GM12864 (cell line): ENCODE results near the gene CCND3.

Experiments
- DNase-seq: peaks from one replicate; pipeline ENCODE4 v3.0.0-alpha.2; 2011; ENCODE audit warnings: low read depth
- H3K4me3 ChIP-seq: 2 replicates; pipeline ENCODE4 v1.5.1; 2011; ENCODE audit warnings: mild to moderate bottlenecking, low read depth, low read length, control low read depth
- TF ChIP-seq, protein P1 (sequence below): IDR thresholded peaks from 2 replicates; pipeline ENCODE4 v1.5.1; 2011; ENCODE audit warnings: low read depth, mild to moderate bottlenecking, moderate library complexity, low read length, control low read depth, inconsistent platforms; ENCODE audit errors: missing control alignments

Gene CCND3

DNA sequence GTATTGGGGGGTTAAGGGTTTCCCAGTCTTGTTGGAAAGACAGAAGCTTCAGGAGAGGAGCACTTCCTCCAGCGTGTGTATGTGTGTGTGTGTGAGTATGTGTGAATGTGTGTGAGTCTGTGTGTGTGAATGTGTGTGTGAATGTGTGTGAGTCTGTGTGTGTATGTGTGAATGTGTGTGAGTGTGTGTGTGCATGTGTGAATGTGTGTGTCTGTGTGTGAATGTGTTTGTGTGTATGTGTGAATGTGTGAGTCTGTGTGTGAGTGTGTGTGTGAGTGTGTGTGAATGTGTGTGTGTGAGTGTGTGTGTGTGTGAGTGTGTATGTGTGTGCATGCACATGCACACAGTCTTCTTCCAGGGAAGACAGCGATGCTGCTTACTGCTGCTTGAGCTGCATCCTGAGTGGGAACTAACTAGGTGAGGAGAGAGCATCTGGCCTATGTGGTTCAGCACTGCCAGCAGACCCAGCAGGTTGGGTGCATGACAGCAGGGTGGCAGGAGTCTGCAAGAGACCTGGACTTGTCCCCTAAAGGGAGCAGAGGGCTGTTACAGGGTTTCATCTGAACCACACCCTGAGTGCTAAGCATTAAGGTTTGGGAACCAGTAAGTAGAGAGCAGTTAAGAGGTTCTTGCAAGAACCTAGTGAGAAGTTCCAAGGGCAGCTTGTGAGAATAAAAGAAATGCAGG lies 22.7 kb upstream of the CCND3 start:
- H3K4me3 ChIP-seq: no peak overlapping the region

DNA sequence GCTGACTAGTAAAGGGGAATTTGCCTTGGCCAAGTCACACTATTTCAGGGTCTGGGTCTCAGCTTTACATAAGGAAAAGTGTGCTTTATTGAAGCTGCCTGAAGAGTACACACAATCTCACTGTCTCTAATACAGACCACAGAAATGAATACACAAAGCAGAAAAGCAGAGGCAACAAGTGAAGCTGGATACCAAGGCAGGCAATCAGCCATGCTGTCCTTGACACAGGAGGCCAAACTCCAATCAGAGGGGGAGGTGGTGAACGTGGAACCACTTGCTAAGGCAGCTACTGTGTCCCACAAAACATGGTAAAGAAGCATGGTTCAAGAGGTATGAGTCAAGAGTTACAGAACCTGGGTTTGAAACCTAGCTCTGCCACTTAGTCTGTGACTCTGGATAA lies 21.8 kb upstream of the CCND3 start:
- no peak for DNase-seq

More for the DNA sequence above, 22.7 kb upstream of the CCND3 start:
- TF ChIP-seq, protein P1, sequence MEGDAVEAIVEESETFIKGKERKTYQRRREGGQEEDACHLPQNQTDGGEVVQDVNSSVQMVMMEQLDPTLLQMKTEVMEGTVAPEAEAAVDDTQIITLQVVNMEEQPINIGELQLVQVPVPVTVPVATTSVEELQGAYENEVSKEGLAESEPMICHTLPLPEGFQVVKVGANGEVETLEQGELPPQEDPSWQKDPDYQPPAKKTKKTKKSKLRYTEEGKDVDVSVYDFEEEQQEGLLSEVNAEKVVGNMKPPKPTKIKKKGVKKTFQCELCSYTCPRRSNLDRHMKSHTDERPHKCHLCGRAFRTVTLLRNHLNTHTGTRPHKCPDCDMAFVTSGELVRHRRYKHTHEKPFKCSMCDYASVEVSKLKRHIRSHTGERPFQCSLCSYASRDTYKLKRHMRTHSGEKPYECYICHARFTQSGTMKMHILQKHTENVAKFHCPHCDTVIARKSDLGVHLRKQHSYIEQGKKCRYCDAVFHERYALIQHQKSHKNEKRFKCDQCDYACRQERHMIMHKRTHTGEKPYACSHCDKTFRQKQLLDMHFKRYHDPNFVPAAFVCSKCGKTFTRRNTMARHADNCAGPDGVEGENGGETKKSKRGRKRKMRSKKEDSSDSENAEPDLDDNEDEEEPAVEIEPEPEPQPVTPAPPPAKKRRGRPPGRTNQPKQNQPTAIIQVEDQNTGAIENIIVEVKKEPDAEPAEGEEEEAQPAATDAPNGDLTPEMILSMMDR: no peak
- DNase-seq: no peak

DNA sequence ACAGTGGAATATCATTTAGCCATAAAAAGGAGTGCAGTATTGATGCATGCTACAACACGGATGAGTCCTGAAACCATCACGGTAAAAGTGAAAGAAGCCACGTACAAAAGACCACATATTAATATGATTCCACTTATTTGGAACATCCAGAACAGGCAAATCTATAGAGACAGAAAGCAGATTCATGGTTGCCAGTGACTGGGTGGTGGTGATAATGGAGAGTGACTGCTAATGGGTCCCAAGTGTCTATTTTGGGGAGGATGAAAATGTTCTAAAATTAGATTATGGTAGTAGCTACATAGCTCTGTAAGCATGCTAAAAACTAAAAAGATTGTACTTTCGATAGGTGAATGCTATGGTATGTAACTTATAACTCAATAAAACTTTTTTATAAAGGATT lies 18.4 kb upstream of the CCND3 start:
- no peak for DNase-seq
- TF ChIP-seq, protein P1: no peak
- no peak overlapping the region for H3K4me3 ChIP-seq

More for the DNA sequence above, 21.8 kb upstream of the CCND3 start:
- TF ChIP-seq, protein P1: no peak
- H3K4me3 ChIP-seq: no peak overlapping the region

DNA sequence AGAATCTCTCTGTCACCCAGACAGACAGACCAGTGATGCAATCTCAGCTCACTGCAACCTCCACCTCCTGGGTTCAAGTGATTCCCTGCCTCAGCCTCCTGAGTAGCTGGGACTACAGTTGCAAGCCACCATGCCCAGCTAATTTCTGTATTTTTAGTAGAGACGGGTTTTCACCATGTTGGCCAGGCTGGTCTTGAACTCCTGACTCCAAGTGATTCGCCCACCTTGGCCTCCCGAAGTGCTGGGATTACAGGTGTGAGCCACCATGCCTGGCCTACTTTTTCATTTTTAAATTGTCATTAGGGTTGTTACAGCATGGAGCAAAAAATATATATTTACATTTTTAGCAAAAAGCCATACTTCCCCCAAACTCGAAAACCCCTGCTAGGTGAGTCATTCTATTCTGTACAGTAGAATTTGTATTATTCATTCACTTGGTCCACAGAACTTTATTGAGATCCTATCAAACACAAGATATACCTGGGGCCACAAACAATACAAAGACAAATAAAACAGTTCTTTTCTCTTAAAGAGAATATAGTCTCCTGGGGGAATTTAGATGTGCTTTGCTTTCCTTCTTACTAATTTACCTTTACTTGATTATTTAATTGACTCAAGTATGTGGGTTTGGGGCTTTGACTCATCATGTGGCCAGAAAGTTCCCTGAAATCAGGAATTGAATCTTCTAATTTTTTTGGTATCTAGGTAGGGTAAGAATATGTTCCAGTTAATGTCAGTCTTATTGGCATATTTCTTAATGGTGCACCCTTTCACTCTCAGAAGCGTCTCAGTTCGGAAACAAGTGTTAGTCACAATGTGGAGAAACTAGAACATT lies 16.6 kb upstream of the CCND3 start:
- TF ChIP-seq, protein P1: no peak
- H3K4me3 ChIP-seq: no peak overlapping the region
- no peak for DNase-seq

DNA sequence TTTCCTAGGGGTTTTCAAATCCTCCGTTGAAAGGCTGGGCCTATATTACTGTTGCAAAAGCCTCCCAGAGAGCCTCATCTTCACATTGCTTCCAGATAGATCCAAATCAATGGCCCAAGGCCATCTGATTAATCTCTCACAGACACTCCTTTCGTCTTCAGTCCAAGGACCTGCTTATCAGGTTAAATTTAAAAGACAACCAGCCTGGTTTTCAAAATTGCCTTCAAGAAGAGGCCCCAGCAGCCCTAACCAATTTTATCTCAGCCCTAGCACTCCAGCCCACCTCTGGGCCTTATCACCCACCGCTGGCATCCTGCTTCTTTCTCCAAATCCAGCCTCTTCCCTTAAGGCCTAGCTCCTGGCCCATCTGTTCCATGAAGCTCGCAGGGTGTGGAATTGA lies 15.5 kb upstream of the CCND3 start:
- TF ChIP-seq, protein P1: no peak
- DNase-seq: no peak
- H3K4me3 ChIP-seq: no peak overlapping the region

DNA sequence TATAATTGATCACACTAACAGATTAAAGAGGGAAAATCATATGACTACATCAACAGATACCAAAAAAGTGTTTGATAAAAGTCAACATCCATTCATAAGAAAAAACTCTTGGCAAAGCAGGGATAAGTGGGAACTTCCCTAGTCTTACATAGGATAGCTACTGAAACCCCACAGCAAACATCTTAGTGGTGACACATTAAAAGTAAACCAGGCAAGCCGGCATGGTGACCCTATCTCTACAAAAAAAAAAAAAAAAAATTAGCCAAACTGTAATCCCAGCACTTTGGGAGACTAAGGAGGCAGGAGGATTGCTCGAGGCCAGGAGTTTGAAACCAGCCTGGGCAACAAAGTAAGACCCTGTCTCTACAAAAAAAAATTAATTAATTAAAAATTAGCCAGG lies 13.8 kb upstream of the CCND3 start:
- TF ChIP-seq, protein P1: no peak
- no peak overlapping the region for H3K4me3 ChIP-seq
- DNase-seq: no peak
